Measurements from ENCODE around the gene IFNG.

Gene IFNG

GRCh38 chr12:68156636-68157035 lies 2.9 kb downstream of the IFNG start:
- DNase-seq (ENCODE audit: low read depth): no peak
- no peak for TF ChIP-seq CTCF (IDR thresholded peaks at IDR 0.05; ENCODE audit: control insufficient read depth, insufficient read depth, low read depth, low read length, missing control alignments)
- H3K4me3 ChIP-seq (ENCODE audit: control insufficient read depth, low read depth, low read length): no peak overlapping the region

- TF ChIP-seq CTCF (IDR thresholded peaks at IDR 0.05; ENCODE audit: control insufficient read depth, insufficient read depth, low read depth, low read length, missing control alignments): no peak
- H3K4me3 ChIP-seq (ENCODE audit: control insufficient read depth, low read depth, low read length): no peak overlapping the region
- DNase-seq (ENCODE audit: low read depth): no peak
Measured at GRCh38 chr12:68154779-68155178, 4.8 kb downstream of the IFNG start.

GRCh38 chr12:68148261-68148951 lies 11.1 kb downstream of the IFNG start:
- H3K4me3 ChIP-seq (ENCODE audit: control insufficient read depth, low read depth, low read length): no peak overlapping the region
- no peak for TF ChIP-seq CTCF (IDR thresholded peaks at IDR 0.05; ENCODE audit: control insufficient read depth, insufficient read depth, low read depth, low read length, missing control alignments)
- DNase-seq (ENCODE audit: low read depth): no peak

- no peak overlapping the region for H3K4me3 ChIP-seq (ENCODE audit: control insufficient read depth, low read depth, low read length)
- DNase-seq (ENCODE audit: low read depth): no peak
- TF ChIP-seq CTCF (IDR thresholded peaks at IDR 0.05; ENCODE audit: control insufficient read depth, insufficient read depth, low read depth, low read length, missing control alignments): no peak
Measured at GRCh38 chr12:68140556-68140955, 19.0 kb downstream of the IFNG start.

GRCh38 chr12:68139941-68140340 lies 19.6 kb downstream of the IFNG start:
- TF ChIP-seq CTCF (IDR thresholded peaks at IDR 0.05; ENCODE audit: control insufficient read depth, insufficient read depth, low read depth, low read length, missing control alignments): no peak
- no peak overlapping the region for H3K4me3 ChIP-seq (ENCODE audit: control insufficient read depth, low read depth, low read length)
- no peak for DNase-seq (ENCODE audit: low read depth)

GRCh38 chr12:68139001-68139400 lies 20.5 kb downstream of the IFNG start:
- no peak for TF ChIP-seq CTCF (IDR thresholded peaks at IDR 0.05; ENCODE audit: control insufficient read depth, insufficient read depth, low read depth, low read length, missing control alignments)
- no peak overlapping the region for H3K4me3 ChIP-seq (ENCODE audit: control insufficient read depth, low read depth, low read length)
- no peak for DNase-seq (ENCODE audit: low read depth)

All from AG09309 (cell line).